Right lobe of liver (tissue), 4 donors: ENCODE data around the gene UGT1A3.

Source experiments
- POLR2A ChIP-seq: fragments of 450-650 bp; IDR thresholded peaks from one replicate; pipeline ENCODE4 v1.6.1; 2017; ENCODE audit warnings: antibody characterized with exemption, mild to moderate bottlenecking
- TF ChIP-seq, protein P1 (sequence below), 4 donors: fragments of 200-600 bp in 3 of 4; fragments of 450-650 bp in 1 of 4; IDR thresholded peaks; one replicate each; pipeline versions ENCODE4 v1.5.1 to v1.8.0; 2016 to 2022; ENCODE audit warnings: antibody characterized with exemption in 4 of 4, mild to moderate bottlenecking in 2 of 4
- donor health status: DM: no; HTN: no; CAD: no.
- donor health status: DM: no; HTN: no; CAD: no.
- donor health status: DM: no; HTN: yes; CAD: no.

DNA sequence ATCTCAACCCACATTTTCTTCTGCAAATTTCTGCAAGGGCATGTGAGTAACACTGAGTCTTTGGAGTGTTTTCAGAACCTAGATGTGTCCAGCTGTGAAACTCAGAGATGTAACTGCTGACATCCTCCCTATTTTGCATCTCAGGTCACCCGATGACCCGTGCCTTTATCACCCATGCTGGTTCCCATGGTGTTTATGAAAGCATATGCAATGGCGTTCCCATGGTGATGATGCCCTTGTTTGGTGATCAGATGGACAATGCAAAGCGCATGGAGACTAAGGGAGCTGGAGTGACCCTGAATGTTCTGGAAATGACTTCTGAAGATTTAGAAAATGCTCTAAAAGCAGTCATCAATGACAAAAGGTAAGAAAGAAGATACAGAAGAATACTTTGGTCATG, 39.2 kb downstream of the UGT1A3 start:
- TF ChIP-seq POLR2A = no peak
- TF ChIP-seq, protein P1, sequence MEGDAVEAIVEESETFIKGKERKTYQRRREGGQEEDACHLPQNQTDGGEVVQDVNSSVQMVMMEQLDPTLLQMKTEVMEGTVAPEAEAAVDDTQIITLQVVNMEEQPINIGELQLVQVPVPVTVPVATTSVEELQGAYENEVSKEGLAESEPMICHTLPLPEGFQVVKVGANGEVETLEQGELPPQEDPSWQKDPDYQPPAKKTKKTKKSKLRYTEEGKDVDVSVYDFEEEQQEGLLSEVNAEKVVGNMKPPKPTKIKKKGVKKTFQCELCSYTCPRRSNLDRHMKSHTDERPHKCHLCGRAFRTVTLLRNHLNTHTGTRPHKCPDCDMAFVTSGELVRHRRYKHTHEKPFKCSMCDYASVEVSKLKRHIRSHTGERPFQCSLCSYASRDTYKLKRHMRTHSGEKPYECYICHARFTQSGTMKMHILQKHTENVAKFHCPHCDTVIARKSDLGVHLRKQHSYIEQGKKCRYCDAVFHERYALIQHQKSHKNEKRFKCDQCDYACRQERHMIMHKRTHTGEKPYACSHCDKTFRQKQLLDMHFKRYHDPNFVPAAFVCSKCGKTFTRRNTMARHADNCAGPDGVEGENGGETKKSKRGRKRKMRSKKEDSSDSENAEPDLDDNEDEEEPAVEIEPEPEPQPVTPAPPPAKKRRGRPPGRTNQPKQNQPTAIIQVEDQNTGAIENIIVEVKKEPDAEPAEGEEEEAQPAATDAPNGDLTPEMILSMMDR (IDR thresholded peaks at IDR 0.05) = no peak
